ENCODE results near the gene KRTAP13-4. TPM values are rescaled to one million over a fixed set of nuclear protein-coding genes. Genes with fewer than 3 reads are reported as not detected.

The KRTAP13-4 gene
- not detected in 2 replicates for total RNA-seq

GRCh38 chr21:30430170-30430655, at the start of gene KRTAP13-4:
Gene KRTAP13-4, plus strand, starts transcription at chr21:30430220. Its CDS starts 56 bp downstream, at chr21:30430276.

GRCh38 chr21:30395731-30396130, 34.3 kb upstream of the KRTAP13-4 start, which contains the start of gene KRTAP13-1:
Gene KRTAP13-1, plus strand, starts transcription at chr21:30396031. Its CDS starts 56 bp downstream, at chr21:30396087.

GRCh38 chr21:30425826-30426225, 4.2 kb upstream of the KRTAP13-4 start, which contains the start of gene KRTAP13-3:
Gene KRTAP13-3, minus strand, starts transcription at chr21:30425926. Its CDS starts 14 bp downstream, at chr21:30425912.

GRCh38 chr21:30439975-30440374, 10.0 kb downstream of the KRTAP13-4 start, which contains the start of gene KRTAP15-1:
Gene KRTAP15-1, plus strand, starts transcription at chr21:30440275. Its CDS starts 53 bp downstream, at chr21:30440328.

GRCh38 chr21:30480145-30480544, 50.1 kb downstream of the KRTAP13-4 start, which contains the start of gene KRTAP19-1:
Gene KRTAP19-1, minus strand, starts transcription at chr21:30480367. Its CDS starts 50 bp downstream, at chr21:30480317.

Other genes with a start within 250 kb of the KRTAP13-4 start
- not detected in 2 replicates for gene CLDN8, start 214.1 kb upstream of the KRTAP13-4 start, total RNA-seq
- gene KRTAP24-1, start 147.3 kb upstream of the KRTAP13-4 start, total RNA-seq: not detected in 2 replicates
- not detected in 2 replicates for gene KRTAP25-1, start 140.7 kb upstream of the KRTAP13-4 start, total RNA-seq
- gene KRTAP26-1, start 109.9 kb upstream of the KRTAP13-4 start, total RNA-seq: not detected in 2 replicates
- gene KRTAP27-1, start 92.5 kb upstream of the KRTAP13-4 start, total RNA-seq: not detected in 2 replicates
- not detected in 2 replicates for gene KRTAP23-1, start 81.6 kb upstream of the KRTAP13-4 start, total RNA-seq
- gene KRTAP13-2, start 57.9 kb upstream of the KRTAP13-4 start, total RNA-seq: not detected in 2 replicates
- not detected in 2 replicates for gene KRTAP13-1, start 34.2 kb upstream of the KRTAP13-4 start, total RNA-seq
- gene KRTAP13-3, start 4.3 kb upstream of the KRTAP13-4 start, total RNA-seq: not detected in 2 replicates
- not detected in 2 replicates for gene KRTAP15-1, start 10.1 kb downstream of the KRTAP13-4 start, total RNA-seq
- not detected in 2 replicates for gene KRTAP19-1, start 50.1 kb downstream of the KRTAP13-4 start, total RNA-seq
- gene KRTAP19-2, start 57.2 kb downstream of the KRTAP13-4 start, total RNA-seq: not detected in 2 replicates
- not detected in 2 replicates for gene KRTAP19-3, start 61.8 kb downstream of the KRTAP13-4 start, total RNA-seq
- not detected in 2 replicates for gene KRTAP19-4, start 66.9 kb downstream of the KRTAP13-4 start, total RNA-seq
- not detected in 2 replicates for gene KRTAP19-5, start 71.9 kb downstream of the KRTAP13-4 start, total RNA-seq
- gene KRTAP19-6, start 111.6 kb downstream of the KRTAP13-4 start, total RNA-seq: not detected in 2 replicates
- not detected in 2 replicates for gene KRTAP19-7, start 131.1 kb downstream of the KRTAP13-4 start, total RNA-seq
- gene KRTAP22-2, start 160.2 kb downstream of the KRTAP13-4 start, total RNA-seq: not detected in 2 replicates
- not detected in 2 replicates for gene KRTAP6-3, start 162.2 kb downstream of the KRTAP13-4 start, total RNA-seq
- not detected in 2 replicates for gene KRTAP6-2, start 168.7 kb downstream of the KRTAP13-4 start, total RNA-seq
- gene KRTAP22-1, start 170.9 kb downstream of the KRTAP13-4 start, total RNA-seq: not detected in 2 replicates
- not detected in 2 replicates for gene KRTAP6-1, start 183.7 kb downstream of the KRTAP13-4 start, total RNA-seq
- gene KRTAP20-1, start 186.2 kb downstream of the KRTAP13-4 start, total RNA-seq: not detected in 2 replicates
- gene KRTAP20-4, start 190.4 kb downstream of the KRTAP13-4 start, total RNA-seq: not detected in 2 replicates
- gene KRTAP20-2, start 205.0 kb downstream of the KRTAP13-4 start, total RNA-seq: not detected in 2 replicates
- not detected in 2 replicates for gene KRTAP20-3, start 212.6 kb downstream of the KRTAP13-4 start, total RNA-seq

Data from uterine smooth muscle cell (primary cell).